Fibroblast of skin of right biceps (primary cell): ENCODE data around the gene BPIFB2.

Experiments used
- DNase-seq: peaks from one replicate; pipeline ENCODE4 v3.0.0-alpha.2; 2013

The BPIFB2 gene

DNA sequence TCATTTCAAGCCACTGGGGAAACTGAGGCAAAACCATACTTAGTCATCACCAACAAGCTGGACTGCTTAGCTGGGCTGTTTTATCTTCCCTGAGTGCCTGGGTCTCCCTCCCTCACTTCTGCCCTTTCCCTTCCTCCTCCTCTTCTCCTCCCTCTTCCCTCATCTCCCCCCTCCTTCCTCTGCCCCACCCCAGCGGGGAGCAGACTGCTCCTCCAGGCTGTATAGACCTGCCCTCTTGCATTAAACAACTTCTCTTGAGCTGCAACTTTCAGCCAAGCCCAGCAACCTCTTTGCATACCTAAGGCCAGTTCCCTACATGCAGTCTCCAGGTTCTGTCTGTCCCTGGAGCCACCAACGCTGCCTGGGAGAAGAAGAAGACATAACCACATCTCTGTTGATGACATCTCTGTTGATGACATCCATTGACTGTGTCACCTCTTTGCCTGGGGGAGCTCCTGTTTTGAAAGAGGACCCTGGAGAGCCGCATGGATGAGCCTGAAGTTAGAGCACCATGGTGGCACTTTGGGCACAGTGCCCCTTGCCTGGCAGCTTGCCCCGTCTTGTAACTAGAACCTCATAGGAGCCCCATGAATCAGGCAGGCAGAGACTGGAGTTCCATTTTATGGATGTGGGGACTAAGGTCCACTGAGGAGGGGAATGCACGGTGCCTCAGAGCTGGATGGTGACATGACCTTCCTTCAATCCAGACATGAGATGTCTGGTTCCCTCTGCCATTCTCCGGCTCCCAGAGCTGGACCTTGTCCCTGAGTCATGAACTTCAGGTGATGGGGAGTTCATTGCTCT lies 16.1 kb downstream of the BPIFB2 start:
- no peak for DNase-seq

DNA sequence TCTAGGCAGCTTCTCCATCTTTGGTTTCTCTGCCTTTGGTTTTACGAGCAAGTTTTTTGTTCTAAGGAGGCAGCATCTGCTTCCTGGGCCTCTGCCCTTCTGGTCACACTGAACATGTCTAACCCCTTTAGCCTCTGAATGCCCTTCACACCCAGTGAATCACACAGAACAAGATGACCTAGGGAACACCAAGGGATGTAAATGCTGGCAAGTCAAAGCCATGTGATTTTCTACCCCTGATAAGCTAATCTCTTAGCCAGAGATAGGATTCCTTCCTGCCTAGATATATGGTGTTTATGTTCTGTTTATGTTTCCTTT lies 16.7 kb downstream of the BPIFB2 start:
- DNase-seq: no peak

DNA sequence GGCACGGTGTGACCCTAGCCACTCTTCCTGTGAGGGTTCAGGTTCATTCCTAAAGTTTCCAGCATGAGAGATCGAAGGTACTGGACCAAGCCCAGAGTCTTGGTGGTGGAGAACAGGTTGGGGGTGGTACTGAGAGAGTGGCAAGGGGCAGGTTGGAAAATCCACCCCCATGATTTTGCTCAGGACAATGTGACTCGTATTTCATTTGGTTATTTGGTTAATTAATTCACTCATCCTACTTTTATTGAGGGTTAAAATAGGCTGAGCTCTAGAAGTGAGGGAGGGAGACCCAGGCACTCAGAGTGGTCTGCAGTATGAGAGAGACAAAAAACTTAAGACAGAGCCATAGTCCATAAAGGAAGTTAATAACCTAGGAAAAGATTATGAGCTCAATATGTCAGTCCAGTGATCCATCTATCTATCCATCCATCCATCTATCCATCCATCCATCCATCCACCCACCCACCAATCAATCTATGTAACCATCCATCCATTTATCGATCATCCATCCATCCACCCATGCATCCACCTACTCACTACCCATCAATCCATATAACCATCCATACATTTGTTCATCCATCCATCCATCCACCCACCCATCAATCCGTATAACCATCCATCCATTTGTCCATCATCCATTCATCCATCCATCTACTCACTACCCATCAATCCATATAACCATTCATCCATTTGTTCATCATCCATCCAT lies 17.3 kb downstream of the BPIFB2 start:
- no peak for DNase-seq

DNA sequence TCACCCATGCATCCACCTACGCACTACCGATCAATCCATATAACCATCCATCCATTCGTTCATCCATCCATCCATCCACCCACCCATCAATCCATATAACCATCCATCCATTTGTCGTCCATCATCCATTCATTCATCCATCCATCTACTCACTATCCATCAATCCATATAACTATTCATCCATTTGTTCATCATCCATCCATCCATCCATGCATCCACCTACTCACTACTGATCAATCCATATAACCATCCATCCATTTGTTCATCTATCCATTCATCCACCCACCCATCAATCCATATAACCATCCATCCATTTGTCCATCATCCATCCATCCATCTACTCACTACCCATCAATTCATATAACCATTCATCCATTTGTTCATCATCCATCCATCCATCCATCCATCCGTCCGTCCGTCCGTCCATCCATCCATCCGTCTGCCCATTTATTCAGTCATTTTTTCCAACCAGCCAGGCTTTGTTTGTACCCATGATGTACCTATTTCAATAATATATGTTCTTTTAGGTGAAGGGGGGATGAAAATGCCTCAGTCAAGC lies 17.9 kb downstream of the BPIFB2 start:
- no peak for DNase-seq

DNA sequence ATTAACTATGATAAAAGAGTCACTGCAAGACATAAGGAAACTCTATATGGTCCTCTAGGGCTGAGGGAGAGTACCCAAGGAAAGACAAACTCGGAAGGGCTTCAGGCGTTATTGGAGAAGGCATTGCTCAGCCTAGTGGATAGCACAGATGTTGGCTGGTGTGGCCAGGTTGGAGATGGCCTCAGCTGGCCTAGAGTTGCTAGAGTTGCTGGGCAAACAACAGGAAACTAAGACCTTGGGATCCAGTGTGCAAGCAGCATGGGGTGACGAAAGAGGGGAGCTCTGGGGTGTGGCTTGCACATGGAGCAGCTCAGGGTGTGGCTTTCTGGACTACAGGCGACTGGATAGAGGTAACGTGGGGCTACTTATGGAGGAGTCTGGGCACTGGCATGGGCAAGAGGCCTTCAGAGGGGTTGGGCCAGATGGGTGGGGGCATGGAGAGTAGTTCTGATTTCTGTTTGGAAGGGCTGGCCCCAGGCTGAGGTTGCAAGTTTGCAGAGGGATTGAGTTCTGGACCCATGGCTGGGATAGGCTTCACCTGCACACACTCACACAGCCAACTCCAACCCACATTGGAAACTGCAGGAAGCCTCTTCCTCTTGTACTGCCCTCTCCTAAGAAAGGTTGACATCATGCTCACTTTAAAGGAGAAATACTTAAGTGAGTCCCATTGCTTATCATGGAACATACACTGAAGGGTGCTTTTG lies 18.7 kb downstream of the BPIFB2 start:
- no peak for DNase-seq

DNA sequence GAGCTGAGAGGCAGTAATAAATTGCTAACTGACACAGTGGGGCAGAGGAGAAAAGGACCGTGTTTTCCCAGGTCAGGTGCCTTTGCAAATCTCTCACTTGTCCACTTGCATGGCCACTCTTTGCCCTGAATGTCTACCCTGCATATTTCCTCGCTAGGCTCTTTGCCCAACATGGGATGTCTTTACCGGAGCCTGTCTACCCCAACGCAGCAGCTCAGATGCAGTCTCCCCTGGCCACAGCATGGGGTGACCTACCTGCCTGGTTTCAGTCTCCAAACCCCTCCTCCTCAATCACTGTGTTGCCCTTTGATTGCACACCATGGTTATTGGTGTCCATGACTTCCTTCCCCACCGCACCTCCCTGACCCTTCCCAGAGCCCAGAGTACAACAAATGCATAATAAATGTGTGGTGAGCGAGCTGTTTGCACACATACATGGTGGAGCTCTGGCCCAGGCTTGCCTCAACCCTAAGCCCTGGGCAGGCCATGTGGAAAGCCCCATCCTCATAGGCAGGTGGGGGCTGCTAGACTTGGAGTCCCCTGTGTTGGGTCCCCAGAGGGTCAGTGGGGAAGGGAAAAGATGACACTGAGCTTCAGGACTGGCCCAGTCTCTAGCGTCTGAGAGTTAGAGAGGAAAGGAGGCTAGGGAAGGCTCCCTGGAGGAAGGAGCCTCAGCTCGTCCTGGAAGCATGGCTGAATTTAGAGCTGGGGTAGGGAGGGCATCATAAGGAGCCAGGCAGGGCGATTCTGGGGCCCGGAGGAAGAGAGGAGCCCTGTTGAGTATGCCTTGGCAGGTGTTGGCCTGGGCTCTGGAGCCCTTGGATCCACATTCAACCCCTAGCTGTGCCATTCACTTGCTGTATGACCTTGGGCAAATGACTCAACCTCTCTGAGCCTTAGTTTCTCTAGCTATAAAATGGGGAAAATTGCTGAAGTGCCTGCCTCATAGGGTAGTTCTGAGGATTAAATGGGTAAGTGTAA lies 19.6 kb downstream of the BPIFB2 start:
- DNase-seq: no peak

DNA sequence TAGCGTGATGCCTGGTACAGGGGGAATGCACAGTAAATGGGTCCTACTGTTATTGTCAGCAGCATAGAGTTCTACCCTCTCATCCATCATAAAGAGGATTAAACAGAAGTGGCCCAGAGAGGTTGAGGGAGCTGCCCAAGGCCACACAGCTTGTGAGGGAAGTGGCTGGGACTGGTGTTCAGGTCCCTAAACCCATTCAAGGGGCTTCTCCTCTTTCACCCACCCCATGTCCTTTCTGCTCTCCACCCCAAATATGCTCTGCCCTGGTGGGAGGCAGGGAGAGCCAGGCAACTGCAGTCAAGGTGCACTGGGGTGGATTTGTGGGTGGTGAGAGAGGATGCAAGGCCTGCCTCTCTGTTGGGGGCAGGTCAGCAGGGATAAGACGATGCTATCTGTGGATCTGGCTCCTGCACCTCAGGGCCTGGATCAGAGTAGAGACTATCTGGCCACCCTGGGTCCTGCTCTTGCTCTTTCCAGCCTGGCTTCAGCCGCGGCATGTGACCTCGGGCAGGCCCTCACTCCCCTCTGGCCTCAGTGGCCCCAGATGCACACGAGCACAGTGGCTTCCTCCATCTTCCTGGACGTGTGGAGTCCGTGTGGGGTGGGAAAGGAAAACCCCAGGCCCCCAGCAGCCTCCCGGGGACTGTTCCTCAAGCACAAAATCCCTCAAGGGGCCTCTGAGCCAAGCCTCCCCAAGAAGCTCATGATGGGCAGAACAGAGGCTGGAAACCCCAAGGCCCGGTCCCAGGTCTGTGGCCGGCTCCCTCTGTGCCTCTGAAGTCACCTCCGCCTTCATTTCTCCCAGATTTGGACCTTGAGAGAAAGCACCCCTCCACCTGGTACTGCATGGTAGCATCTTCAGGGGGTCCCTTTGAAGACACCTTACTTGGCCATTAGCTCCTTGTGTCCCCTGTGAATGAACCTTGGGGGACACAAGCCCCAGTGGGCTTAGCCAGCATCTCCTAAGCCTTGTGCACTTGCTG lies 20.6 kb downstream of the BPIFB2 start:
- no peak for DNase-seq

DNA sequence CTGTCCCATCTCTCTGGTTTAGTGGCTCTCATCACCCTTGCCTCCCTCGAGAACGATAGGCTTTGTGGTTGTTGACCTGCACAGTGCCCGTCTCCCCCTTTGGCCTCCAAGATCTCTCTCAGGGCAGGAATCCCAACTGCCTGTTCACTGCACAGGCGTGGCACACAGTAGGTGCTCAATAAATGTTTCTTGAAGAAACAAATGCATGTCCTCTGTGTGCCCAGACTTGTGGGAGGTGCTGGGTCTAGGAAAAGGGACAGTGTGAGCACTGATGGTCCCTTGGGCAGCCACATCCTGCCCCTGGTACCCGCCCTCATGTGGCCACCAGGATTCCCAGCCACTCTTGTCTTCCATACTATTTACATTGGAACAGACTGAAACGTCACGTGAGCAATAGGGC lies 21.4 kb downstream of the BPIFB2 start:
- no peak for DNase-seq

DNA sequence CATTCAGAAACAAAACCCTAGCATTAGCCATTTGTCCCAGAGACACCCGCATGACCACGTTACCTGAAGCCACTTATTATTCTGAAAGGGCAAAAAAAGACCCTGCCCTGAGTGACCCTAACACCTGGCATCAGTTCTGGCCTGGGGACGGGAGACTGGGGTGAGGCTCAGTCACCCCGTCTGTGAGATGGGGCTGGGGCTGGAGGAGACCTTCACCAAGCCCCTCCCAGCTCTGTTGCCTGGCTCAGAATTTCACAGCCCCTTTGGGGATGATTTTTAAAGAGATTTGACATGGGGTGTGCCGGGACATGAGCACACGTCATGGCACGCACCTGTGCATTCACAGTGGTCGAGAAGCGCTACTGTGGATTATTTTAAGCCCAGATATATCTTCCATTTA lies 22.6 kb downstream of the BPIFB2 start:
- DNase-seq: no peak

DNA sequence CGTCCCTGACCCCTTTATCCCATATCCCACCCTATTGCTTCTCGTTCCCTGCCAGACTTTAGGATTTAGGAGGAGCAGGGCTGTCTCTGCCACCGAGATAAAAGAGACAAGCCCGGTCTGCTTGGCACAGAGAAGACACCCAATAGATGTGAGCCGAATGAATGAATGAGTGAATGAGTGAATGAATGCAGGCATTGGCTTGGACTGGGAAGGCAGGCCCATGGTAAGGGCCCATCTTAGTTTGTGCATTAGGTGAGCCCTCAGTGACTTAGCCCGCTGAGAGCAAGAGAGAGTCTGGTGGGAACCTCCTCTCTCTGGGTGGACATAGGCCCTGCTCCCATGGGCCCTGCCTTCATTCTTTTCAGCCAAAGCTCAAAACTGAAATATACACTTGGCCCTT lies 23.1 kb downstream of the BPIFB2 start:
- DNase-seq: no peak

DNA sequence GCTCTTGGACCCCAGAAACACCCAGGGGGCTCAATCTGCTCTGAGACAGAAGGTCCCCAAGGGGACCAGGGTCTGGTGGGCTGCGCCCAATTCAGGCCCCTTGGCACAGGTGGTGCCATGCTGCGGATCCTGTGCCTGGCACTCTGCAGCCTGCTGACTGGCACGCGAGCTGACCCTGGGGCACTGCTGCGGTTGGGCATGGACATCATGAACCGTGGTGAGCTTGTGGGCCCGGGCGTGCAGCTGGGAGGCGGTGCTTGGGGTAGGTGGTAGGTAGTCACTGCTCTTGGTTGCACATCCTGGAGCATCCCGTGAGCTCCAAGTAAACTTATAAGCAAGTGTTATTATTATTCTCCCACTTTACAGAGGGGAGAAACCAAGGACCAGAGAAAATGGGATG lies 24.0 kb downstream of the BPIFB2 start, which contains the start of gene BPIFB6:
Gene BPIFB6 (plus strand): TSS at position 118 of the 400 bp plus-strand sequence. CDS start 0 bp downstream, at position 118.
- no peak for DNase-seq

DNA sequence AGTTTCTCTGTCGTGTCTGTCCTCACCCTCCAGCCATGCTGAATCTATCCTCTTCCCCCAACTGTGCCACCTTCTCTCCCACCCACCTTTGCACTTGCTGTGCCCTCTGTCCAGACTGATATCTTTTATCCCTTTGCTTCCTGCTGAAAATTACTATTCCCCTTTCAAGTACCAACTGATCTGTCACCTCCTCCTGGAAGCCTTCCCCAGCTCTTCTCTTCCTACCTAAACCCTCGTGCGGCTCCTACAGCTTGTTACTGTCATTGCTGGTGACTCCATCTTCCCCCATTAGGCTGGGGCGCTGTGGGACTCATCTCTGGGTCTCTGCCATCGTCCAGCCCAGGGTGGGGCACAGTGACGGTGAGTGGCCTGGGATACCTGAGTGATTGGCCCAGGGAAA lies 25.1 kb downstream of the BPIFB2 start:
- DNase-seq: no peak

DNA sequence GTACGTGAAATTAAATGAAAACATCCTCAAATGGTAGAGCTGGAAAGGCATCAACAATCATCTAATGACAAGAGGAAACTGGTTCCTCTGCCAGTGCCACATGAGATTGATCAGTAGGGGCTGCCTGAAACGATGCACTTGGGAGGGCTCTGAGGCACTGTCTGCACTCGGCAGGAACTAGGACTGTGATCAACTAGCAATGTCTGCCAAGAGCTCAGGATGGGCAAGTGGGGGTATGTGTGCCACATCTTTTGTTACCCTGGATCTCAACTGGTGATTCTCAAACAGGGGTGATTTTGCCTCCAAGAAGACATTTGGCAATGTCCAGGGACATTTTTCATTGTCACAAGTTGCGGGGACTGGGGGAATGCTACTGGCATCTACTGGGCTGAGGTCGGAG lies 25.9 kb downstream of the BPIFB2 start:
- no peak for DNase-seq

DNA sequence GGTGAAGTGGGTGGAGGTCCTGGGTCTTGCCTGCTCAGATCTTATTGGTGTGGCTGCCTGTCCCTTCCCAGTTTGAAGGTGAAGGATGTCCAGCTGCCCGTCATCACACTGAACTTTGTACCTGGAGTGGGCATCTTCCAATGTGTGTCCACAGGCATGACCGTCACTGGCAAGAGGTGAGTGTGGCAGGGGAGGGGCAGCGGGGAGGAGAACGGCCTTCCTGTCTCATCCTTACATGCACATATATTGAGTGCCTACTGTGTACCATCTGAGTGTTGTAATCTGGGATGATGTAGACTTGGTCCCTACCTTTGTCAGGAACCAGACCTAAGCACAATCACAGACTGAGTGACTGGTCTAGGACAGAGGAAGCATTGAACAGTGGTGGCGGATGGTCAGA lies 26.6 kb downstream of the BPIFB2 start:
- no peak for DNase-seq

DNA sequence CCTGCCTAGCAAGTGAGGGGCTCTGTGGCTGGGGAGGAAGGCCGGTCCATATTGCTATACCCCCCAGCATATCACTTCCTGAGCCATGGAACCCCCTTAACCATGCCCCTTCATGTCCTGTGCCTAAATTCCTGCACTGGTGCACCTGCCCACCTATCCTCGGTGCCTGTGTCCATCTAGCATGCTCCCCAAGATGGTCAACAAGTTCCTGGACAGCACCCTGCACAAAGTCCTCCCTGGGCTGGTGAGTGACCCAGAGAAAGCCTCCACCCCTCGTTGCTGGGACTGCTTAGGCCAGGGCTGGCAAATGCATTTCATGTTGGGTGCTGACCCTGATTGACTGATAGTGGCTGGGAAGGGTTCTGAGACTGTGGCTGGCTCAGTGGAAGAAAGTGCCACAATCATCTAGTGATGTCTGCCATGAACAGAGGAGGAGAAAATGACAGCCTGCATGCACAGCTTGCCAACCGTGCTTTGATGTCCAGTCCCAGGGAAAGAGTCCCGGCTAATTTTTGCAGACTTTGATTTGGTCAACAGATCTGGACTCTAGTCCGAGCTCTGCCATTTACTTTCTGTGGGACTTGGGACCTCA lies 27.5 kb downstream of the BPIFB2 start:
- no peak for DNase-seq

DNA sequence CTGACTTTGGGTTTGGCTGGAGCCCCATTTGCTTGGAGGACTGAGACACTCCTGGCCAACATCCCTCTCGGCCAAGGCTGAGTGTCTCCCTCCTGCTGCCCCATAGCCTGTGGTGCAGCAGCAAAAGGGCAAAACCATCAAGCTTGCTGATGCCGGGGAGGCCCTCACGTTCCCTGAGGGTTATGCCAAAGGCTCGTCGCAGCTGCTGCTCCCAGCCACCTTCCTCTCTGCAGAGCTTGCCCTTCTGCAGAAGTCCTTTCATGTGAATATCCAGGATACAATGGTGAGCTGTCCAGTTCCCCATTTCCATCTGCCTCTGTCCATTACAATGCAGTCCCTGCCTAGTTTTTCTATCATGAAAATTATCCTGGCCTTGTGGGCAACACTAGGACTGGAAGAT lies 30.0 kb downstream of the BPIFB2 start:
- no peak for DNase-seq

DNA sequence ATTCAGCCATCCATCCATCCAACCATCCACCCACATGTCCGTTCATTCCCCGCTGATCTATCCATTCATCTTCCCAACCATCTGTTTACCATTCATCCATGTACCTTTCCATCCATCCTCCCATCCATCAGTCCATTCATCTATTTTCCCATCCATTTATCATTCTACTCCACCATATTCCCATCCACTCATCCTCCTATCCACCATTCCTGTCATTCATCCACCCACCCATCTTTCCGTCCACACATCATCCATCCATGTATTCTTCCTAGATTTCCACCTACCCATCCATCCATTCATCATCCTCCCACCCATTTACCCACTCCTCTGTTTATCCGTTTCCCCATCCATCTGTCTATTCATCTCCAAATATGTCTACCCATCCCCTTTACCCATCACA lies 30.7 kb downstream of the BPIFB2 start:
- DNase-seq: no peak

DNA sequence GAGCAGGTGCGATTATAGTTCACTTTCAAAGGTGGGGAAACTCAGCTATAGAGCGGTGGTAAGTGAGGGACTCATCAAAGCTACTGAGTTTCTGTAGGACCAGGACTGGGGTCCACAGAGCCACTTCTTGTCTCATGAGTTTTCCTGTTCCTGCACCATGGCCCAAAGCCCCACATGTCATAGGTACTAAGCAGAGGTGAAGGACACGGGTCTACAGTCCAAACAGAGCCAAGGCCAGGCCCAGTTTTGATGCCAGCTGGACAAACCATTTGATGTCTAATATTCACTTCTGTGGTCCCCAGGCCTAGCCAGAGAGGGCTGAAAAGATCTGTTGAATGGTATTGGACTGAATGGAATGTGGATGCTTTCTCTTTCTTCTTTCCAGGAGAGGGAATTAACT lies 34.9 kb downstream of the BPIFB2 start:
- DNase-seq: no peak

DNA sequence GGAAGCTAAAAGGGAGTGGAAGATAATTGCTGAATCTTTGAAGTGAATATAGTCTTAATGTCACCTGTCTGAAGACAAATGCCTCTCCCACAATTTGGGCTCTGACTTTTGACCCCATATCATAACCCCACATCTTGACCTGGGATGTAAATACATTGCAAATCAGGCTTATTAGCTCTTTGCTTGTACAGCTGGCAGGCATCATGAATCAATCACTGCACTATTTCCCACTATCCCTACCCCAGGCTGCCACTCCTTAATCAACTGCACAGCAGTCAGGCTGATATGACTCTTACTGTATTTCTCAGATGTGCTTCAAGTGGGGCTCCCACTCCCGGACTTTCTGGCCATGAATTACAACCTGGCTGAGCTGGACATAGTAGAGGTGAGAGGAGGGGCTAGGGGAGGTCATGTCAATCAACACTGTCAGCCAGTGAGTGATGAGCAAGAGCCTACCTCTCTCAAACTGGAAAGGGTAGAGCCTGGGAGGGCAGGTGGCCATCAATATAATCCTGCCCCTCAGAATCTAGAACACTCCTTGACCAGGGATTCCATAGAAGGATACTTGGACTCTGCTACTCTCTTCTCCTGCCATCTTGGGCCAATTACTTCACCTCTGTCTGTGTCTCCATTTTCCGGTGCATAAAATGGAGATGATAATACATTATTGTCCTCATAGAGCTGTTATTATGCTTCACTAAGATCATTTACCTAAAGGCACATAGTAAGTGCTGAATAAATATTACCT lies 35.7 kb downstream of the BPIFB2 start:
- no peak for DNase-seq

DNA sequence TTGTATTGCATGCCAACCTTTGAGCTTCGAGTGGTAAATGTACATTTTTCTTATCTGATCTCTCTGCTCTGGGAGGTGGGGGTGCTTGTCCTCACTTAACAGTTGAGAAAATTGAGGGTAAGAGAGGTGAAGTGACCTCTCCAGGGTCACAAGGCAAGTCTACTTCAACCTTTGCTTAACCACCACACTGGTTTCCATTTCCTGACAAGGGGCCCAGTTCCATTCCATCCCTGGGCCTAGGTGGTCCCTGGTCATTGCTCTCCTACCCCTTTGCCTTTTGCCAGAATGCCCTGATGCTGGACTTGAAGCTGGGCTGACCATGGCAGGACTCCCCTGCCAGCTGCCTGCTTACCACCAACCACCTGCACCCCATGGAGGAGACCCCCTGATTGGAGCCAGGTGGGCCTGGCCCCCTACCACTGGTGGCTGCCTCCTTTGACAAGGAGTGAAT lies 36.3 kb downstream of the BPIFB2 start:
- DNase-seq: no peak
